Colonic mucosa (tissue), 4 donors: ENCODE results near the gene HSPA1B. TPM values are rescaled to one million over a fixed set of nuclear protein-coding genes. Genes with fewer than 3 reads are reported as not detected.
"Not testable (repeated sequence)": the region's sequence is repeated elsewhere in the genome, so short reads cannot be mapped to it uniquely, and the experiment has no call there.

Source experiments
- DNase-seq: peaks from one replicate; pipeline ENCODE4 v3.0.0-alpha.2; 2020
- H3K27ac ChIP-seq: fragments of 200-600 bp; one replicate; pipeline ENCODE4 v1.8.0; 2021
- H3K27me3 ChIP-seq: fragments of 200-600 bp; one replicate; pipeline ENCODE4 v1.8.0; 2021
- H3K36me3 ChIP-seq: fragments of 200-600 bp; one replicate; pipeline ENCODE4 v1.8.0; 2021
- H3K4me1 ChIP-seq: fragments of 200-600 bp; one replicate; pipeline ENCODE4 v1.8.0; 2021; ENCODE audit warnings: mild to moderate bottlenecking
- H3K4me3 ChIP-seq: fragments of 200-600 bp; one replicate; pipeline ENCODE4 v1.8.0; 2021
- H3K9ac ChIP-seq, 2 donors: one replicate each; pipeline ENCODE4 v1.7.0; 2013; ENCODE audit warnings: control low read depth in 2 of 2, low read depth in 2 of 2, low read length in 2 of 2
- H3K9me3 ChIP-seq: fragments of 200-600 bp; one replicate; pipeline ENCODE4 v1.8.0; 2021
- intact Hi-C: fragments of 100-400 bp; cut with DNase I; formaldehyde crosslinking; loops from one replicate; pipeline ENCODE4 v1.14.1; 2022
- total RNA-seq, 2 donors: library from RNA; stranded (reverse); fragmentation: NEBNext Ultra II Directional in 1 of 2; extraction: Animal tissue kit (Norgen Biotek cat#: 25700) in 1 of 2; gene quantifications; one replicate each; pipeline ENCODE4 v1.2.1, GENCODE V29; 2021
- TF ChIP-seq, protein P1 (sequence below): fragments of 200-600 bp; IDR thresholded peaks from one replicate; pipeline ENCODE4 v1.8.0; 2022; ENCODE audit warnings: antibody characterized with exemption, mild to moderate bottlenecking
- donor health status: healthy.
- donor health status: DM: no; HTN: no; CAD: no.
- donor health status: DM: no; HTN: no; CAD: no.

The HSPA1B gene
- total RNA-seq, 2 donors from 2014 or later = 278 to 543 TPM

DNA sequence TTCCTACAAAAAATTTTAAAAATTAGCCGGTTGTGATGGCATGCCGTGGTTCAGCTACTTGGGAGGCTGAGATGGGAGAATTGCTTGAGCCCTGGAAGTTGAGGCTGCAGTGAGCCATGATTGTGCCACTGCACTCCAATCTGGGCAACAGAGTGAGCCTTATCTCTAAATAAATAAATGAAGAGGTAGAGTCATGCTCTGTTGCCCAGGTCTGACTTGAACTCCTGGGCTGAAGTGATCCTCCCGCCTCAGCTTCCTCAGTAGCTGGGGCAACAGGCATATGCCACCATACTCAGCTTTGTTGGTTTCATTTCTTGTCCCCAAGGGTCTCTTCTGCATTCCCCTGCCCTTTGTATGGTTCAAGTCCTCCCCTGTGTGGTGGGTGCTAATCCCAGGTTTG, 17.0 kb downstream of the HSPA1B start:
- TF ChIP-seq, protein P1, sequence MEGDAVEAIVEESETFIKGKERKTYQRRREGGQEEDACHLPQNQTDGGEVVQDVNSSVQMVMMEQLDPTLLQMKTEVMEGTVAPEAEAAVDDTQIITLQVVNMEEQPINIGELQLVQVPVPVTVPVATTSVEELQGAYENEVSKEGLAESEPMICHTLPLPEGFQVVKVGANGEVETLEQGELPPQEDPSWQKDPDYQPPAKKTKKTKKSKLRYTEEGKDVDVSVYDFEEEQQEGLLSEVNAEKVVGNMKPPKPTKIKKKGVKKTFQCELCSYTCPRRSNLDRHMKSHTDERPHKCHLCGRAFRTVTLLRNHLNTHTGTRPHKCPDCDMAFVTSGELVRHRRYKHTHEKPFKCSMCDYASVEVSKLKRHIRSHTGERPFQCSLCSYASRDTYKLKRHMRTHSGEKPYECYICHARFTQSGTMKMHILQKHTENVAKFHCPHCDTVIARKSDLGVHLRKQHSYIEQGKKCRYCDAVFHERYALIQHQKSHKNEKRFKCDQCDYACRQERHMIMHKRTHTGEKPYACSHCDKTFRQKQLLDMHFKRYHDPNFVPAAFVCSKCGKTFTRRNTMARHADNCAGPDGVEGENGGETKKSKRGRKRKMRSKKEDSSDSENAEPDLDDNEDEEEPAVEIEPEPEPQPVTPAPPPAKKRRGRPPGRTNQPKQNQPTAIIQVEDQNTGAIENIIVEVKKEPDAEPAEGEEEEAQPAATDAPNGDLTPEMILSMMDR = no peak
- no peaks in the 10 kb centered on the region for H3K4me1 ChIP-seq
- H3K36me3 ChIP-seq = no peaks in the 10 kb centered on the region
- H3K27ac ChIP-seq = no peak overlapping the region
- intact Hi-C loops = no loop called here
- no peak overlapping the region for H3K4me3 ChIP-seq
- no peak overlapping the region for H3K9ac ChIP-seq
- H3K27me3 ChIP-seq = no peaks in the 10 kb centered on the region
- no peaks in the 10 kb centered on the region for H3K9me3 ChIP-seq
- DNase-seq = no peak

DNA sequence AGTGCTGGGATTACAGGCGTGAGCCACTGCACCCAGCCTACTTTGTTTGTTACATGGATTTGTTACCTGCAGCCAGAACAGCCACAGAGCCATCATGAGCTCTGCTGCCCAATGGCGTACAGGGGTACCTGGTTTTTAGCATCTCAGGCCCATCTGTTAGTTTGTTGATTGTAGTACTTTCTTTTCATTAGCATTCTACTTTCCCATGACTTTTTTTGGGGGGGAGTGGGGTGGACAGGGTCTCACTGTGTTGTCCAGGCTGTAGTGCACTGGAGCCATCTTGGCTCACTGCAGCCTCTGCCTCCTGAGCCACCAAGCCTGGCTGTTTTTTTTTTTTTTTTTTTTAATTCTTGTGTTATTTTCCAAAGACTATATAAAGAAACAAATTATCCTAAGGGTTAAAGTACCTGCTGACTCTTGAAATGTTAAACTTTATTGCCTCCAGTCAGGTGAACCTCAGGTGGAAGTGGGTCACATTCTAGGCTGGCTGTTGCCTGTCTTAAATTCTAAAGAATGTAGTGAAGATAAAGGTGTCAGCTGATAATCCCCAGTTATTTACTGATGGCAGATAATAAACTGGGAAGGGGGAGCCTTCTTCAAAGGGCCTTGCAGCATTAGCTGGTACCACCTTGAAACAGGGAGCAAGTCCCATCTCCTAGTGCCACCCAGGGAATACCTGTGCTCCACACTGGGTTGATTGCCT, 19.9 kb downstream of the HSPA1B start:
- TF ChIP-seq, protein P1 = no peak

DNA sequence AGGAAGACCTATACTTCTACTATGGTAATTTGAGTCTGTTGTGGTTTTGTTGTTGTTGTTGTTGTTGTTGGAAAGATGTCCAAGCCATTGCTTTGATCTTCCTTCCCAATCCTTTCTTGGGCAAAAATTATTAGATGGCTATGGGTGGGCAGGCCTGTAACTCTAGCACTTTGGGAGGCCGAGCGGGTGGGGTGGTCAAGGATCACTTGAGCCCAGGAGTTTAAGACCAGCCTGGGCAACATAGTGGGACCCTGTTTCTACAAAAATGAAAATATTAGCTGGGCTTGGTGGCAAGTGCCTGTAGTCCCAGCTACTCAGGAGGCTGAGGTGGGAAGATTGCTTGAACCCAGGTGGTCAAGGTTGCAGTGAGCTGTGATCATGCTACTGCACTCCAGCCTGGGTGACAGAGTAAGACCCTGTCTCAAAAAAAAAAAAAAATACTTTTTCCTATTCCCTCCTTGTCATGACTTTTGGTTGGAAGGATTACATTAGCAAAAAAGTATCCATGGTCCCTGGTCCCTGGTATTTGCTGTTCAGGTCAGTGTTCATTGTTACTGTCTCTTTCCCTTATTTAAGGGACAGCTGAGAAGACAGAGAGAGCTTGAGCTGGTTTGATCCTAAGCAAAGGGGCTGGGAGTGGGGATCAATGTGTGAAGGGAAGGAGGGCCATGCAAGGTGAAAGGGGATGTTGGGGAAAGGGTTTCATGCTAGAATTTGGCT, 23.4 kb downstream of the HSPA1B start:
- Histone ChIP-seq H3K4me3 (no peak overlapping the region), H3K27ac (no peak overlapping the region), H3K9me3 (no peaks in the 10 kb centered on the region), H3K4me1 (no peaks in the 10 kb centered on the region), H3K27me3 (no peaks in the 10 kb centered on the region), H3K9ac (no peak overlapping the region), H3K36me3 (no peaks in the 10 kb centered on the region)
- intact Hi-C loops = no loop called here
- no peak for DNase-seq
- TF ChIP-seq, protein P1 = no peak

More for the DNA sequence above, 19.9 kb downstream of the HSPA1B start:
- no peaks in the 10 kb centered on the region for H3K36me3 ChIP-seq
- H3K4me3 ChIP-seq = no peak overlapping the region
- no peak overlapping the region for H3K27ac ChIP-seq
- H3K9ac ChIP-seq = no peak overlapping the region
- intact Hi-C loops = no loop called here
- H3K27me3 ChIP-seq = no peaks in the 10 kb centered on the region
- no peak for DNase-seq
- H3K4me1 ChIP-seq = no peaks in the 10 kb centered on the region
- no peaks in the 10 kb centered on the region for H3K9me3 ChIP-seq

DNA sequence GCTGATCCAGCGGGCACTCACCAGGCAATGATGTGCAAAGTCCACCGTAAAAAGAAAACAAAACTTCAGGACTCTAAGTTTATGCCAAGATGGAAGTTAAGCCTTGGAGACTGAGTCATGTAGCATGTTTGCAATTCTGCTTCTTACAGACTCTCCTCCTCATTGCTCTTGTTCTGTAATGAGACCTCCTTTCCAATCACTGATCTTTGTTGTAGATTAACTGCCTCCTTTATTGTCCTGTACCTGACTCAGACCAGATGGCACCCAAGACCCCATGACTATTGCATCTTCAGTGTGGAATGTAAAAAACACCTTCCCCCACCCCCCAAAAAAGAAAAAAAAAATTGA, 23.9 kb downstream of the HSPA1B start:
- no peaks in the 10 kb centered on the region for H3K9me3 ChIP-seq
- TF ChIP-seq, protein P1 = no peak
- no peak for DNase-seq
- H3K27ac ChIP-seq = no peak overlapping the region
- no peaks in the 10 kb centered on the region for H3K27me3 ChIP-seq
- H3K9ac ChIP-seq = no peak overlapping the region
- no peaks in the 10 kb centered on the region for H3K4me1 ChIP-seq
- intact Hi-C loops = no loop called here
- H3K4me3 ChIP-seq = no peak overlapping the region
- H3K36me3 ChIP-seq = no peaks in the 10 kb centered on the region

DNA sequence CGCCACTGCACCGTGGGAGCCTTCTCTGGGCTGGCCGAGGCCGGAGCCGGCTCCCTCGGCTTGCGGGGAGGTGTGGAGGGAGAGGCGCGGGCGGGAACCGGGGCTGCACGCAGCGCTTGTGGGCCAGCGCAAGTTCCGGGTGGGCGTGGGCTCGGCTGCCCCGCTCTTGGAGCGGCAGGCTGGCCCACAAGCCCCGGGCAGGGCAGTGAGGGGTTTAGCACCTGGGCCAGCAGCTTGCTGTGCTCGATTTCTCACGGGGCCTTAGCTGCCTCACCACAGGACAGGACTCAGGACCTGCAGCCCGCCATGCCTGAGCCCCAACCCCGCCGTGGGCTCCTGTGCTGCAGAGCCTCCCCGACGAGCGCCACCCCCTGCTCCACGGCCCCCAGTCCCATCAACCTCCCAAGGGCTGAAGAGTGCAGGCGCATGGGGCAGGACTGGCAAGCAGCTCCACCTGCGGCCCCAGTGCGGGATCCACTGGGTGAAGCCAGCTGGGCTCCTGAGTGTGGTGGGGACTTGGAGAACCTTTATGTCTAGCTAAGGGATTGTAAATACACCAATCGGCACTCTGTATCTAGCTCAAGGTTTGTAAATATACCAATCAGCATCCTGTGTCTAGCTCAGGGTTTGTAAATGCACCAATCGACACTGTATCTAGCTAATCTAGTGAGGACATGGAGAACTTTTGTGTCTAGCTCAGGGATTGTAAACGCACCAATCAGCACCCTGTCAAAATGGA, 24.6 kb downstream of the HSPA1B start:
- H3K4me3 ChIP-seq, DNase-seq, H3K9ac ChIP-seq, intact Hi-C loops, H3K27ac ChIP-seq, H3K27me3 ChIP-seq, H3K36me3 ChIP-seq, H3K4me1 ChIP-seq, H3K9me3 ChIP-seq: not testable (repeated sequence)

DNA sequence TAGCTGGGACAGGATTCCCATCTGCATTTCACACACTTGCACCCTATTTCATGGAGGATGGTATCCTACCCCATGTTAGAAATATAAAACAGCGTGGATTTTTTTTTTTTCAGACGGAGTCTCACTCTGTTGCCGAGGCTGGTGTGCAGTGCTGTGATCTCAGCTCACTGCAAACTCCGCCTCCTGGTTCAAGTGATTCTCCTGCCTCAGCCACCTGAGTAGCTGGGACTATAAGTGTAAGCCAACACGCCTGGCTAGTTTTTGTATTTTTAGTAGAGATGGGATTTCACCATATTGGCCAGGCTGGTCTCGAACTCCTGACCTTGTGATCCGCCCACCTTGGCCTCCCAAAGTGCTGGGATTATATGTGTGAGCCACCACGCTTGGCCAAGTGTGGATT, 30.2 kb downstream of the HSPA1B start:
- H3K4me3 ChIP-seq, H3K27me3 ChIP-seq, H3K9ac ChIP-seq, H3K9me3 ChIP-seq, H3K36me3 ChIP-seq, H3K27ac ChIP-seq, intact Hi-C loops, DNase-seq, H3K4me1 ChIP-seq: not testable (repeated sequence)
